SU-DHL-6 (cell line): ENCODE data around the gene QSOX2.

Experiments used
- EZH2phosphoT487 ChIP-seq: fragments of 200-600 bp; sonication (generic), shearing (Covaris generic); conservative IDR thresholded peaks from 2 replicates; pipeline ENCODE4 v1.6.1; 2018; ENCODE audit warnings: mild to moderate bottlenecking, antibody characterized with exemption, low read length, moderate library complexity, mixed read lengths
- TF ChIP-seq, protein P1 (sequence below): fragments of 200-600 bp; sonication (generic); IDR thresholded peaks from one replicate; pipeline ENCODE4 v1.5.1; 2017; ENCODE audit warnings: antibody characterized with exemption, mild to moderate bottlenecking, low read length, moderate library complexity; ENCODE audit not compliant: insufficient read depth, poor library complexity, severe bottlenecking

DNA sequence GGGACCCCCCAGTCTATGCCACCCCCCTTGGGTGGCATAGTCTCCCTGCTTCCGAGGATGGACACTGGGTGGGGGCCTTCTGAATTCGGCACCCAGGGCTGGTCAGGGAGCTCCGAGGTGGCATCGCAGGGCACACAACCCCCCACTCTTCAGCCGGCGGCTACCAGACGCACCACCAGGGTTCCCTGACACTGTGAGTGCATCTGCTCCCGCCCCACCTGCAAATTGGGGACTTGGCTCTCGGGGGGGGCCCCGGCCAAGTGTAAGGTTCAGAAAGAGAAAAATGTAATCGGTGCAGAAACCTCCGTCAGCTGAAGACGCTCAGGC, 12.7 kb upstream of the QSOX2 start:
- TF ChIP-seq, protein P1, sequence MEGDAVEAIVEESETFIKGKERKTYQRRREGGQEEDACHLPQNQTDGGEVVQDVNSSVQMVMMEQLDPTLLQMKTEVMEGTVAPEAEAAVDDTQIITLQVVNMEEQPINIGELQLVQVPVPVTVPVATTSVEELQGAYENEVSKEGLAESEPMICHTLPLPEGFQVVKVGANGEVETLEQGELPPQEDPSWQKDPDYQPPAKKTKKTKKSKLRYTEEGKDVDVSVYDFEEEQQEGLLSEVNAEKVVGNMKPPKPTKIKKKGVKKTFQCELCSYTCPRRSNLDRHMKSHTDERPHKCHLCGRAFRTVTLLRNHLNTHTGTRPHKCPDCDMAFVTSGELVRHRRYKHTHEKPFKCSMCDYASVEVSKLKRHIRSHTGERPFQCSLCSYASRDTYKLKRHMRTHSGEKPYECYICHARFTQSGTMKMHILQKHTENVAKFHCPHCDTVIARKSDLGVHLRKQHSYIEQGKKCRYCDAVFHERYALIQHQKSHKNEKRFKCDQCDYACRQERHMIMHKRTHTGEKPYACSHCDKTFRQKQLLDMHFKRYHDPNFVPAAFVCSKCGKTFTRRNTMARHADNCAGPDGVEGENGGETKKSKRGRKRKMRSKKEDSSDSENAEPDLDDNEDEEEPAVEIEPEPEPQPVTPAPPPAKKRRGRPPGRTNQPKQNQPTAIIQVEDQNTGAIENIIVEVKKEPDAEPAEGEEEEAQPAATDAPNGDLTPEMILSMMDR = no peak
- TF ChIP-seq EZH2phosphoT487 = no peak
